ENCODE results near the gene DLG2. TPM values are rescaled to one million over a fixed set of nuclear protein-coding genes. Genes with fewer than 3 reads are reported as not detected.

The DLG2 gene
- total RNA-seq, 1 donor from 2014 or later, result 0.43 TPM

DNA sequence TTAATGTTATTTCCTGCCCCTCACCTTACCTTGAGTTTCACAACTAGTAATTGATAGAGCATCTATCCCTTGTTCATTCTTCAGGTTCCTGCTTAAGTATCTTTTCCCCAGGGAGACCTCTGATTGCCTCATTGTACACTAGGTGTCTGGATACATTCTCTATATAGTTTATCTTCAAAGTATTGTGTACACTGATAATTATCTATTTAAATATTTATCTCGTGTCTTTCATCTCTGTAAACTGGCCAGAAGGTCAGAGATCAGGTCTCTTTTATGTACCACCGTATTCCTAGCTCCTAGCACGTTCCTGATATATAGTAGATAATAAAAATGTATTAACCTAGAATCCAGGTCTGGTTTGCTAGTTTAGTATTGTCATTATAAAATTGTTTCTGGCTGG is 7.6 kb upstream of the DLG2 start:
- H3K4me1 ChIP-seq, result peaks cover 0 to 6% of the 10 kb centered on the region in 2 donors
- TF ChIP-seq, protein P1, sequence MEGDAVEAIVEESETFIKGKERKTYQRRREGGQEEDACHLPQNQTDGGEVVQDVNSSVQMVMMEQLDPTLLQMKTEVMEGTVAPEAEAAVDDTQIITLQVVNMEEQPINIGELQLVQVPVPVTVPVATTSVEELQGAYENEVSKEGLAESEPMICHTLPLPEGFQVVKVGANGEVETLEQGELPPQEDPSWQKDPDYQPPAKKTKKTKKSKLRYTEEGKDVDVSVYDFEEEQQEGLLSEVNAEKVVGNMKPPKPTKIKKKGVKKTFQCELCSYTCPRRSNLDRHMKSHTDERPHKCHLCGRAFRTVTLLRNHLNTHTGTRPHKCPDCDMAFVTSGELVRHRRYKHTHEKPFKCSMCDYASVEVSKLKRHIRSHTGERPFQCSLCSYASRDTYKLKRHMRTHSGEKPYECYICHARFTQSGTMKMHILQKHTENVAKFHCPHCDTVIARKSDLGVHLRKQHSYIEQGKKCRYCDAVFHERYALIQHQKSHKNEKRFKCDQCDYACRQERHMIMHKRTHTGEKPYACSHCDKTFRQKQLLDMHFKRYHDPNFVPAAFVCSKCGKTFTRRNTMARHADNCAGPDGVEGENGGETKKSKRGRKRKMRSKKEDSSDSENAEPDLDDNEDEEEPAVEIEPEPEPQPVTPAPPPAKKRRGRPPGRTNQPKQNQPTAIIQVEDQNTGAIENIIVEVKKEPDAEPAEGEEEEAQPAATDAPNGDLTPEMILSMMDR (IDR thresholded peaks at IDR 0.05), result no peak
- intact Hi-C loops (cut with DNase I), result no loop called here
- H3K36me3 ChIP-seq, result peaks cover 18 to 41% of the 10 kb centered on the region in 2 donors
- H3K4me3 ChIP-seq, result no peak overlapping the region
- no peaks in the 10 kb centered on the region for H3K27me3 ChIP-seq
- H3K9me3 ChIP-seq, result no peaks in the 10 kb centered on the region
- DNase-seq (ENCODE audit: low spot score in 2 of 2), result no peak
- no peak overlapping the region for H3K27ac ChIP-seq

DNA sequence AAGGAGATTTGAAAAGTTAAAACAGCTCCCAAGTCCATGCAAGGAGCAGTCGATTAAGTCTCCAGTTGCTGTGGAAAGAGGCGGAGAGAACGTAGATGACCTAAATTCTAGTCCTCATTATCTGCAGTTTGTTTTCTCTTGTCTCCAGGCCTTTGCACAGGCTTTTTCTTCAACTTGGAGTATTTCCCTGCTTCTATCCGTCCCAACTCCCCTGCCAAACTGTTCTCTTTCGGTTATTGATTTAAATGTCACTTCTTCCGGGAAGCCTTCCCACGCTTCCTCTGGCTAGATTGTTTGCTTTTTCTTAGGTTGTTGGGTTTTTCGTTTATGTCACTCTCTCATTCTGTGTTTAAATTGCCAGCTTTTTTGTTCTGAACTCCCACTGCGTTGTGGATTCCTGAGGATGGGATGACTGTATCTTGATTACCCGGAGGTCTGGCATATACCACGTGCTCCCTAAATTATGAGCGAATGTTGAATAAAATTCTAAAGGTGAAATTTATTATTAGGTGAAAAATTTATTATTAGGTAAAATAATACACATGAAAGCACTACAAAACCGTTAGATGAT is 1.7 kb upstream of the DLG2 start:
- Histone ChIP-seq H3K9me3 (no peaks in the 10 kb centered on the region), H3K27ac (peak overlapping the region; percentile 79 to 92), H3K4me3 (peak overlapping the region; percentile 51 to 88), H3K27me3 (no peaks in the 10 kb centered on the region), H3K36me3 (peaks cover under 1 to 6% of the 10 kb centered on the region in 2 donors), H3K4me1 (peaks cover 0 to 6% of the 10 kb centered on the region in 2 donors)
- intact Hi-C loops (cut with DNase I), result loop anchor here (1.0 to 10.0 kb wide), 4 partner anchors 18 to 616 kb away; partner anchors contain the start of genes EED and TMEM126A
- TF ChIP-seq, protein P1 (IDR thresholded peaks at IDR 0.05), result no peak
- no peak for DNase-seq (ENCODE audit: low spot score in 2 of 2)

DNA sequence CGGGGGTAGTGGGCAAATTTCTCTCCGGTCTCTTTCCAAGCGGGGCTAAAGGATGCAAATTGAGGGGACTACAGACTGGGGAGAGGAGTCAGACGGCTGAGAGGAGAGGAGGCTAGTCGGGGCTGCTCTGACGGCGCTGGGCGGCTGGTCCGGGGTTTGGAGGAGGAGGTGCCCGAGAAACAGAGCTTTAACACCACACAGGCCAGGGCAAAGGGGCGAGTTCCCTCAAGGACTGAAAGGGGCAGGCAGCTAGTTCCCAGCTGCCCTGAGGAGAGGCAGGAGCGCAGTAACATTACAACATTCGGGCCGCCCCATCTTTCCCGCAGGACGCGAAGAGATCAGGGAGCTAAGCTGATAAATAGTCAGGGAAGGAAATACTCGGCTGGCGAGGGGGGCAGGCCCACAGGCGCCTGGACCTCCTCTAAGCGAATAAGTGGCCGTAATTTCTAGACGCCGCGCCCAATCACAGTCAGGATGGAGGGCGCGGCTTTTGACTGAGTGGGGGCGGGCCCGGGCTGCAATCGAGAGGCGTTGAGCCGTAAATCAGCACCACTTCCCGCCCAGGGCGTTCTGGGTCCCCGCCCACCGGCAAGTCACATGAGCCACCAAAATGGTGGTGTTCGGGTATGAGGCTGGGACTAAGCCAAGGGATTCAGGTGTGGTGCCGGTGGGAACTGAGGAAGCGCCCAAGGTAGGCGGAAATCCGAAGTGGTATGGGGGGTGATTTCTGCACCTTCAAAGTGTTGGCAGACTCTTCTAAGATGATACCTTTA is 1.0 kb upstream of the DLG2 start, which contains the start of gene TMEM126B:
Gene TMEM126B, plus strand, starts transcription at position 596 of the 773 bp plus-strand sequence. Its CDS starts 15 bp downstream, at position 611.
- TF ChIP-seq, protein P1 (IDR thresholded peaks at IDR 0.05), result no peak

DNA sequence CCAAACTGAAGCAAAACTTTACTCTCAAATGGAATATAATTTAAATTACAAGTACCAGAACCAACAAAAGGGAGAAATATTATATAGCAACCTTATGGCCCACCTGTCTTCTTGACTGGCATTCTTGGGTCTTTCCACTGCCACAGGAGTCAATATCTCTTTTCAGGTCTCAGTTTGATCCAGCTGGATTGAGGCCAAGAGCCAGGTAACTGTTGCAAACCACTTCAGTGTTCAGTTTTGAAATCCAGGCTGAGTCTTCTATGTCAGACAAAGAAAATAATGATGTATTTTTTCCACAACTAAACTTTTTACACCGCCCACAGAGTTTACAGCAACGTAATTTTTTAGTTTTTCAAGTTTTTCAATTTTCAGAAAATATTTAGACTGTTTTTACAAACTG is 648 bp downstream of the DLG2 start:
- Histone ChIP-seq H3K9me3 (no peaks in the 10 kb centered on the region), H3K4me3 (peak overlapping the region; percentile 51 to 88), H3K27me3 (no peaks in the 10 kb centered on the region), H3K4me1 (peaks cover 0 to 6% of the 10 kb centered on the region in 2 donors), H3K27ac (peak overlapping the region; percentile 92 to 97), H3K36me3 (no peaks in the 10 kb centered on the region)
- TF ChIP-seq, protein P1 (IDR thresholded peaks at IDR 0.05), result no peak
- DNase-seq (ENCODE audit: low spot score in 2 of 2), result no peak
- intact Hi-C loops (cut with DNase I), result loop anchor here (10.0 kb wide), 1 partner anchor 618 kb away; the partner anchor contains the start of gene EED

More for the DNA sequence above, 1.0 kb upstream of the DLG2 start, which contains the start of gene TMEM126B:
- peak; percentile 94 to 99 for DNase-seq (ENCODE audit: low spot score in 2 of 2)
- H3K9me3 ChIP-seq, result no peaks in the 10 kb centered on the region
- H3K4me3 ChIP-seq, result peak within 1 kb of the TSS; percentile 51 to 88
- H3K27me3 ChIP-seq, result no peaks in the 10 kb centered on the region
- intact Hi-C loops (cut with DNase I), result loop anchor here (1.0 to 10.0 kb wide), 3 partner anchors 19 to 617 kb away; partner anchors contain the start of genes EED and TMEM126A
- peak within 1 kb of the TSS; percentile 92 to 97 for H3K27ac ChIP-seq
- peaks cover 0 to 6% of the 10 kb centered on the region in 2 donors for H3K36me3 ChIP-seq
- peaks cover 0 to 6% of the 10 kb centered on the region in 2 donors for H3K4me1 ChIP-seq

DNA sequence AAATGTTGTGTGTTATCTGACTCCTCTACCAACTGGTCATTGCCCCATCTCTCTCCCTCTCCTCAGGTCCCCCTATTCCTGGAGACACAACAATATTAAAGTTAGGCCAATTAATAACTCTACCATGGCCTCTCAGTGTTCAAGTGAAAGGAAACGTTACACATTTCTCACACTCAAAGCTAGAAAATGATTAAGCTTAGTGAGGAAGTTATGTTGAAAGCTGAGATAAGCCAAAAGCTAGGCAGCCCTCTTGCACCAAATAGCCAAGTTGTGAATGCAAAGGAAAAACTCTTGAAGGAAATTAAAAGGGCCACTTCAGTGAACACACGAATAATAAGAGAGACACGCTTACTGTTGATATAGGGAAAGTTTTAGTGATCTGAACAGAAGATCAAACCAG is 6.9 kb downstream of the DLG2 start:
- no peaks in the 10 kb centered on the region for H3K36me3 ChIP-seq
- DNase-seq (ENCODE audit: low spot score in 2 of 2), result no peak
- no peaks in the 10 kb centered on the region for H3K27me3 ChIP-seq
- intact Hi-C loops (cut with DNase I), result loop anchor here (10.0 kb wide), 1 partner anchor 625 kb away; the partner anchor contains the start of gene EED
- H3K4me3 ChIP-seq, result no peak overlapping the region
- H3K9me3 ChIP-seq, result no peaks in the 10 kb centered on the region
- TF ChIP-seq, protein P1 (IDR thresholded peaks at IDR 0.05), result no peak
- H3K4me1 ChIP-seq, result no peaks in the 10 kb centered on the region
- no peak overlapping the region for H3K27ac ChIP-seq
